Ureter (tissue), 1 donor: Measurements from ENCODE around the gene PRKCA. TPM values are rescaled to one million over a fixed set of nuclear protein-coding genes. Genes with fewer than 3 reads are reported as not detected.
"Not testable (repeated sequence)": the region's sequence is repeated elsewhere in the genome, so short reads cannot be mapped to it uniquely, and the experiment has no call there.

Experiments used
- DNase-seq: peaks from one replicate; pipeline ENCODE4 v3.0.0-alpha.2; 2020; ENCODE audit warnings: low spot score
- total RNA-seq: library from RNA; stranded (reverse); gene quantifications from one replicate; pipeline ENCODE4 v1.2.4, GENCODE V29; 2023
- donor health status: DM: yes; HTN: yes; CAD: no.

Gene PRKCA
- total RNA-seq = 58.1 TPM

DNA sequence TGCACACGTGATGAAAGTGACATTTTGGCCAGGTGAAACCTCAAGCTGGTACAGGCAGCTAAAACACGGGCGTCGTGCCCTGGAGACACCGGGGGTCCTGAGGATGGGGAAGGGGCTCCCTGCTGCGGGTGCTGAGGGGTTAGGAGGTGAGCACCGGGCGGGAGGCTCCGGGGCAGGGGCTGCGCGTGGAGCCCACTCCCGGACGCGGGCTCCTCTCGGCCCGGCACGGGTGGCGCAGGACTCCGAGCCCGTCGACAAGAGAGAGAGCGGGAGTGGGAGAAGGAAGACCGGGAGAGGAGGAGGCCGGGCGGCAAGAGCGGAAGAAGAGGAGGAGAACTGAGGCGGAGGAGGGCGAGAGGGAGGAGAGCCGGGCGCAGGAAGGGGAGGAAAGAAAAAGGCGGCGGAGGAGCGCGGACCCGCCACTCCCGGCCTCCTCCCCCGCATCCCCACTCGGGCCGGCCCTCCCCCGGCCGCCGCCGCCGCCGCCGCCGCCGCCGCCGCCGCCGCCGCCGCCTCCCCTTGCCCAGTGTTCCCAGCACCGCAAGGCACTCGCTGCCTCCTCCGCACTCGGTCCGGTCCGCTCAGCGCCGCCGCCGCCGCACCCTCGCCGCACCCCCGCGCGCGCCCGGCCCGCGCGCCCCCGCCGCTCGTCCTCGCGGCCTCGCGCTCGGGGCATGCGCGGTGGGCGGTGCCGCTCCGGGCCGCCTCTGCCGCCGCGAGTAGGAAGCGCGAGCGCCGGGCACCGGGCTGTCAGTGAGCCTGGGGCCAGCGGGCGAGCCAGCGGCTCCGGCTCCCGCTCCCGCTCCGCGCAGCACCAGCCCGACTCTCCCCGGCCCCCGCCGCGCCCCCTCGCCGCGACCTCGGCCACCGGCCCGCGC, at the start of gene PRKCA:
Gene PRKCA (plus strand): TSS at position 750 of the 878 bp plus-strand sequence.
- peak; percentile 67 for DNase-seq

DNA sequence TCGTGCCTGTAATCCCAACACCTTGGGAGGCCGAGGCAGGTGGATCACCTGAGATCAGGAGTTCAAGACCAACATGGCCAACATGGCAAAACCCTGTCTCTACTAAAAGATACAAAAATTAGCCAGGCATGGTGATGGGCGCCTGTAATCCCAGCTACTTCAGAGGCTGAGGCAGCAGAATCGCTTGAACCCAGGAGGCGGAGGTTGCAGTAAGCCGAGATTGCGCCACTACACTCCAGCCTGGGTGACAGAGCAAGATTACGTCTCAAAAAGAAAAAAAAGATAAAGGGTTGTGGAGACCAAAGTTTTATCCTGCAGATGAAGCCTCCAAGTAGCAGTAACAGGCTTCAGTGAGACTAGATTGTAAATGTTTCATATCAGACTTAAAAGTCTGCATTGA, 49.0 kb upstream of the PRKCA start:
- DNase-seq = not testable (repeated sequence)

DNA sequence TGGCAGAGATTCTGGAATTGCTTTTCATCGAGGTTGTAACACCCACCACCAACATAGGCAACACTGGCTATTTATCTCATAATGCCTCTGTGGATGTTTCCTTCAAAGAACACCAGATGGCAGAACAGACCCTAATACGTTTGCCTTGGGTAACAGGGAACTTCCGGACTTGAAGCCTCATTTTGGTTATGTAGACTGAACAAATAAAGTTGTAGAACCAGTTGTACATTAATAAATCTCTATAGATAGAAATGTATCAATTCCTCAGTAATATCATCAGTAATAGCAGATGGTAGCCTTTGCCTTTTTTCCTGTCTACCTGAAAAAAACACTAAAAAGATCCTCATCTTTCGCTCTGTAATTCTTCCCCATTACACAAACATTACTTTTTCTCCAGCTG, 47.3 kb upstream of the PRKCA start:
- DNase-seq = peak; percentile 52

DNA sequence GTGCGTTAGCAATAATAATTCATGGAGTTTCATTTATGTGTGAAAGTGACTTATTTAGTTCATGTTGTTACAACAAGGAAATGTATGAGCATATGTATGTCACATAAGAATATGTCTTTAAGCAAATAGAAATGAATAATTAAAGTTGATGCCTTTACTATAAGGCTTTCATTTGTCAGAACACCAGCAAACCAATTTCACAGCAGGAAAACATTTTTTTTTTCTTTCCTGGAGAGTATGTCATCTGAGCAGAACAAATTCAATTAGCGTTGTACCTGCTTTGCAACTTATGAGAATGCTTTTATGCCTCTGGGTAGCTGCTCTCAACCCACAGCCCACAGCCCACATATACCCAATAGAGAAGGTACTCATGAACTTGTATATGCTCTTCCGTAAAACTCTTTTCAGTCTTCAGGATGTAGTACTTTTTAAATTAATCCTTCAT, 46.9 kb upstream of the PRKCA start:
- DNase-seq = no peak

DNA sequence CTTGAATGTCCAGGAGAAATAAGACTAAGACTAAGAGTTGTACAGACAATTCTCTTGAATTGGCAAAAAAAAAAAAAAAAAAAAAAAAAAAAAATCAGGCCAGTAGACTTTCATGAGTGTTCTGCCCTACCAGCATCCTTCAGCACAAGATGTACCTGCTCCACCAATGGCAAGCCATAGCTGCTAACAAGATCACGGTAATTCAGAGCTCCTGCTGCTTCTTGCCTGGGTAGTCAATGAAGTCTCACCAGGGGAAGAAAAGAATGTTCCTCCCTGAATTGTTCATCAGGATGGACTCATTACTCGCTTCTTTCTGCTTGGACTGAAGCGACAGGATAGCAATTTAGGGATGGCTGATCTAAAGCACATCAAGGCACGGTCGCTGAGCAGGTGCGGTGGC, 42.1 kb upstream of the PRKCA start:
- no peak for DNase-seq

DNA sequence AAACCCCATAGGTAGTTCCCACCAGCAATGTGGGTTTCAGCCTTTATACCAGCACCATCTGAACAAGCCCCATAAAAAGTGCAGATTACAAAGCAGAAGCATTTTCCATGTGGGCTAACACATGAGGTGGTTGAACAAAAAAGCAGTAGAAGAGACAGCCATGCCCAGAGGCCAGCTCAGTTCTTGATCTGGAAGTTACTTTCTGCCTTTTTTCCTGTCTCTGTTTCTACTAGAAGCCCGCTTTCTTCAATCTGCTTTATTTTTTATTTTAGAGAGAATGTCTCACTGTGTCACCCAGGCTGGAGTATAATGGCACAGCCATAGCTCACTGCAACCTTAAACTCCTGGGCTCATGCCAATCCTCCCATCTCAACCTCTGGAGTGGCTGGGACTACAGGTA, 41.7 kb upstream of the PRKCA start:
- no peak for DNase-seq

DNA sequence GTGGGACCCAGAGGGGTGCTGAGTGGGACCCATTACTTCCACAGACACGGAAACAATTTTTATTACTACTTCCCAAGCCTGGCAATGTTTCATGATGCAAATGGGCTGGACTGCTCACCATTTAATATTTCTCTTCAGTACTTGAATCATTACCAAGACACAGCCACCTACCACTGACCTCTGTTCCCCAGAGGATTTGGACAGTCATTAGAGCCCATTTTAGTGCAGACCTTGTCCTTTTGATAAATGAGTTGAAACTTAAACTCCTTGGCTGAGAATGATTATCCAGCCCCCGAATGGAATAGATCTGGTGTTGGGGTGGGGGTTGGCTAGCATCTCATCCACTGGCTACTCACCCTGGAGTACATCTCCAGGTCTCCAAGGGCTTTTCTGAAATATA, 39.6 kb upstream of the PRKCA start:
- no peak for DNase-seq

DNA sequence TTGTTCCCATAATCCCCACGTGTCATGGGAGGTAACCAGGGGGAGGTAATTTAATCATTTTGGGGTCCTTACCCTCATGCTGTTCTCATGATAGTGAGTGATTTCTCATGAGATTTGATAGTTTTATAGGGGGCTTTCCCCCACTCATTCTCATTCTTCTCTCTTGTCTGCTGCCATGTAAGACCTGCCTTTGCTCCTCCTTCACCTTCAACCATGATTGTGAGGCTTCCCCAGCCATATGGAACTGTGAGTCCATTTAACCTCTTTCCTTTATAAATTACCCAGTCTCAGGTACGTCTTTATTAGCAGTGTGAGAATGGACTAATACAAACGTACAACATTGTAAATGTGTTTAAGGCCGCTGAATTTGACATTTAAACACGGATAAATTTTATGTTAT, 37.7 kb upstream of the PRKCA start:
- DNase-seq = no peak

DNA sequence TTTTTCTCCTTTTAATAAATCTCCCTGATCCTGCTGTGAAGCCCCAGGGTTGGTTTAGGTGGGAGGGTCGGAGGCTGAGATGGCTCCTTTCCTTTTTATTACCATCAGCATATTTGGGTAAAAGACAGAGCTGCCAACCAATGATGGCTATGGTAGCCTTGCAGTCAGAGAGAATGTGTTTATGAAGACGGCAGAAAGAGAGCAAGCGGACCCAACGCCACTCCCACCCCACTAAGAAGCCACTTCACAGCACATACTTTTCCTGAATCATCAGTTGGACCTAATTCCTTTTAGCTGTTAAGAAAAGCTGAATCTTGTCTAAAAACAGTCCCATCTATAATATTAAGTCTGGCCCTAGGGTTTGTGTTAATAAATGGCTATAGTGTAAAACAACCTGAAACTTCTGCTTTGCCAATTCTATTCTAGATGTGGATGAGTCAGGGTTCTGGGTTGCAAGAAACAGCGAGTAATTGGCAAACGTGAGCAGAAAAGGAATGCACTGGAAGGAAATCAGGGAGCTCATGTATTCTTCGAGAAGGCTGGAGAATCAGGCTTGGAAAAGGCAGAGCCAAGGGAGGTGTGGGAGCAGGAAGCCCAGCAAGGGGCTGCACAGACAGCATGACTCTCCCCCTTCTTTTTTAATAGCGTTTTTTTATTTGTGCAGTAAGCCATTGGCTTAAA, 34.0 kb upstream of the PRKCA start:
- DNase-seq = no peak

DNA sequence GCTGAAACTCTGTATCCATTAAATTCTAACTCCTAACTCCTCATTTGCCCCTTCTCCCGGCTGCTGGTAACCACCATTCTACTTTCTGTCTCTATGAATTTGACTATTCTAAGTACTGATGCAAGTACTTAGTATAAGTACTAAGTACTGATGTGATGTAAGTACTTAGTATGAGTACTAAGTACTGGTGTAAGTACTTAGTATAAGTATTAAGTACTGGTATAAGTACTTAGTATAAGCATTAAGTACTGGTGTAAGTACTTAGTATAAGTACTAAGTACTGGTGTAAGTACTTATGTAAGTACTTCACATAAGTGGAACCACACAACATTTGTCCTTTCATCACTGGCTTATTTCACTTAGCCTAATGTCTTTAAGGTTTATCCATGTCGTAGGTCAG, 32.3 kb upstream of the PRKCA start:
- no peak for DNase-seq

DNA sequence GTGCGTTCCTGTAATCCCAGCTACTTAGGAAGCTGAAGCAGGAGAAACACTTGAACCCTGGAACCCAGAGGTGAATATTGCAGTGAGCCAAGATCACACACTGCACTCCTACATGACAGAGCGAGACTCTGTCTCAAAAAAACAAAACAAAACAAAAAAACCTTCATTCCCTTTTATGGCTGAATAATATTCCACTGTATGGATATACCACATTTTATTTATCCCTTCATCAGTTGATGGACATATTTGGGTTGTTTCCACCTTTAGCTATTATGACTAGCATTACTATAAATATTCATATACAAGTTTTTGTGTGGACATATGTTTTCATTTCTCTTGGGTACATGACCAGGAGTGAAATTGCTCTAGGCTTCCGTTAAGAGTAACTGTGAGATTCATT, 30.9 kb upstream of the PRKCA start:
- DNase-seq = no peak

DNA sequence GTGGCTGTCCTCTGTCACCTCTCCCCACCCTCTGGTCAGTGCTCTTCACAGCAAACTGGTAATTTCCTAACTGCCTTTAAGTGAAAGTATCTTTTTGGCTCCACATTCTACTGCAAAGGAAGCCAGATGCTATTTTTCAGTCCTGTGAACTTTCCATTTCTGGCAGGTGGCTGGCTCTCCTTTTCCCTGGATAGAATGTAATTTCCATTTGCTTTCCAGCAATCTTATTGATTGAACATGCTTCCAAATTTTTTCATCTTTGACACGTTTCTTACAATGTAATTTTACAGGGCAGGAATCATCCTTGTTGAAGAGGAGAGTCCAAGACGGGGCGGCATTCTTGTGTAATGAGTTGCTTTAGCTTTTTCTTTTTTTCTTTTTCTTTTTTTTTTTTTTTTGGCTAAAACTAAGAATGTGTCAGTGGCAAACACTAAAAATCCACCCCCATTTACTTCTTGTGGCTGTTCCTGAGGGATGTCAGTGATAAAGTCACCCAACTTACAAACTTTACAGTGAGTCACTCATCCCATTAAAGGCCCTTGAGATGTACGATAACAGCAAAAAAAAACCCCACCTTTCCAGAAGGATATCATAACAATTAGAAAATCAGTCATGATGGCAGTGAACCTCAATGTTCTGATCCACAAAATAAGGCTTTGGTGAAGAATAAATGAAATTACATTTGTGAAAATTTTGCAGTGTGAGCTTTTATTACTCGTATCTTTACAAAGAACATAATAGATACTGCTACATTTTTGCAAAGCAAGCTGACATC, 29.4 kb upstream of the PRKCA start:
- no peak for DNase-seq

DNA sequence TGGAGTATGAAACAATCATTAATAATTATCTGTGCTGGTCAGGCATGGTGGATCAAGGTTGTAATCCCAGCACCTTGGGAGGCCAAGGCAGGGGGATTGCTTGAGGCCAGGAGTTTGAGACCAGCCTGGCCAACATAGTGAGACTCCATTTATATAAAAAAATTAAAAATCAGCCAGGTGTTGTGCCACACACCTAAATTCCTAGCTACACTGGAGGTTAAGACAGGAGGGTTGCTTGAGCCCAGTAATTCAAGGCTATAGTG, 28.9 kb upstream of the PRKCA start:
- no peak for DNase-seq

DNA sequence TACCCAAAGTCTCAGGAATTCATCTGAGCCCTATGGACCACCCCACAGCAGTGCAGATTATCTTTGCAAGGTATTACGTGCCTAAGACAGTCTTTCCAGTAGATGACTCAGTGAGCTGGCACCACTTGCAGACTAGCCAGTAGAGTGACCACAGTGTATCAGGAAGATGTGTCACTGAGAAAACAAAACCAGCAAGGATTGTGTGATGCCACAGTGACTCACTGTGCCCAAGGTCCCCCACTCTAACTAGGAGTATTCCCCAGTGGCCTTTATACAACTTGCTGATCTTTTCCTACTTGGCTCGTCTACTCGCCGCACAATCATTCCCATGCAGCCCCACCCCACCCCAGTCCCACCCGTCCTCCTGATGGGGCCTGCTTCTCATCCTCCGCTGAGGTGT, 26.8 kb upstream of the PRKCA start:
- DNase-seq = peak; percentile 53

DNA sequence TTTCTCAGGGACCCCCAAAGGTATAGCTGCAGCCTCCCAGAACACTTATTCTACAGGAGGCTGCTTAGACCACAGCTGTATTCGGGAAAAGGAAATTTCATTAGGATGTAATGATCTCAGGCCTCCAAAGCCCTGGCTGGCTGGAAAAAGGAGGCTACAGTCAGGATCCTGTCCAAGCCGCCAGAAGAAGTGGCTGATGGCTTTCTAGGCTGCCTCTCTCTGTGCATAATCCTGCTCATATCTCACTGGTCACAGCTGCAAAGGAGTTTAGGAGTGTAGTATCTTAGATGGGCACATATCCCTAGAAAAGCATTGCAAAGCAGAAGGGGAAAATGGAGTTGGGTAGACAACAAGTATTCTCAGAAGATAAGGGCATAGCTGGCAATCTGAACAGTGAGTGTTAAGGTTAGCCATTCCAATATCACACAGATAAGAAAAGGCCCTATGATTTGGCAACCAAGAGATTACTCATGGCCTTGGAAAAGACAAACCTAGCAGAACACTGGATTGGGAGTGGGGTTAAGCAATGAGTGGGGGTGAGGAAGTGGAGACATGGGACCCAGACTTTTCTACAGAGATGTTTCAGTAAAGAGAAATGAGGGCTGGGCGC, 26.0 kb upstream of the PRKCA start:
- DNase-seq = no peak

DNA sequence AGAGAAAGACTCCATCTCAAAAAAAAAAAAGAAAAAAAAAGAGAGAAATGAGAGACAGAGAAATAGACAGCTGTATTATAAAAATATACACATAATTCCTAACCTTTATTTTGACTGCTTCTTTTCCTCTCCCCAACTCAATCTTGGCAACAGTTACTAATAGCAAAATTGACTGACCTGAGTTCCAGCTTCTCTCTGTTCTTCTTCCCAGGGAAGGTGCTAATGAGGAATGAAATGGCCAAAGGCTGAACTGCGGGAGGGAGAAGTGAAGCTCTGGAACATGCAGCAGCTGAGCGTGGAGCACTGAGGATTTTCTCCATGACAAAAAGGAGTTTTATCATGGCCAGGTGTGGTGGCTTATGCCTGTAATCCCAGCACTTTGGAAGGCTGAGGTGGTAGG, 25.2 kb upstream of the PRKCA start:
- DNase-seq = no peak

DNA sequence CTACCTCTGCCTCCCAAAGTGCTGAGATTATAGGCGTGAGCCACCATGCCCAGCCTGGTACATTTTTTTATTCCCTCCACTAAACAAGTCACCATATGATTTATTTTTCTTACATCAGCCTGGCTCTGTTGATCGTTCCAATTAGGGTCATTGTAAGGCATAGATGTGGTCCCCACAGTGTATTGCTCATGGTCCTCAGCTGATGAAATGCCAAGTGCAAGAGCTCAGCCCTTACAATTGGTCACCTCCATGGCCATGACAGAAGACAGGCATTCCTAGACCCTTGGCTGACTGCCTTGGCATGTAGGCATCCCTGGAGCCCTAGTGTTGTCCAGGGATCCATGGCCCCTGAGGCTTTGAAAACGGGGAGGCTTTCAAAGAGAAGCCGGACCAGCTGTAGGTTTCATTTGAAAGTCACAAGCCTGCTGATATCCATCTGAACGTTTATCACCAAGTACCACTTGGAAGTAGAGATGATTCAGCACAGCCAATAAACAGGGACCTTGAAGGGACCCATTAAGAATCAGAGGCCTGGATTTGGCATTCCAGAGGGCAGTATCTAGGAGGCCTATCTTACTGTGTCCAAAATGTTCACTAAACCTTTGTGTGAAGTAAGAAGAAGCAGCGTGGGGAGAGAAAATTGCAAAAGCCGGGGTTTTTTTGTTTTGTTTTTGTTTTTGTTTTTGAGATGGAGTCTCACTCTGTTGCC, 20.6 kb upstream of the PRKCA start:
- DNase-seq = no peak

DNA sequence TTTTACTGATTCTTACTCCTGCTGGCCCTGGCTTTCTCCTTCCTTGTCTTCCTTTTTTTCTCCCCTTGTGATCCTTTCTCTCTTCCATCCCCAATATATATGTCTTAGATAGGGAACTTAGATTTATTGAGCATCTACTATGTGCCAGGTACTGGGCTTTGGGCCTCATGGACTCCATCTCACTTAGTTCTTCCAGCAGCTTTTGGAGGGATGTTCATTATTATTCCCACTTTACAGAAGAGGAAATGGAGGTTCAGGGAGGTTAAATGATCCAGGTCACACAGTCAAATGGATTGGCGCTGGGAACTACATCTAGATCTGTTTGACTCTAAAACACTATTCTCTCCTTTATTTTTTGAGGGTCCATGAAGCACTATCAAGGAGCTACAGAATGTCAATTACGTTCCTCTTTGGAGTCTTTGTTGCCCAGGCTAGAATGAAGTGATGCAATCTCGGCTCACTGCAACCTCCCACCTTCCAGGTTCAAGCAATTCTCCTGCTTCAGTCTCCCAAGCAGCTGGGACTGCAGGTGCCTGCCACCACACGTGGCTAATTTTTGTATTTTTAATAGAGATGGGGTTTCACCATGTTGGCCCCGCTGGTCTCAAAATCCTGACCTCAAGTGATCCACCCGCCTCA, 19.0 kb upstream of the PRKCA start:
- no peak for DNase-seq

DNA sequence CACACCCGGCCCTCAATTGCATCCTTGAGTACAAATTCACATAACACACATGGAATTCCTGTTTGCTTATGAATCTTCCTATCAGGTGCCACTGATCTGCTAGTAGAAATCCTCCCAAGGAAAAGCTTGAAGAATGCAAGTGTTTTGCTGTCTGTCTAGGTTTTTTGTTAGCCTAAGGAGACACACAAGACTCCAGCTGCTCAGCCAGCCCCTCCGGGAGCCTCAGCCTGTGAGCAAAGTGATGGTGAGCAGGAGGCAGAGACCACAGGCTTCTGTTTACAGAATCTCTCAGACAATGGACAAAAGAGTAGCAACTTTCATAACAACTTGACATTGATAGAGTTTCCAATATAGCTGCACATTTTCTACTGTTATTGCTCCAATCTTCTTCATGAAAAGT, 18.4 kb upstream of the PRKCA start:
- DNase-seq = no peak

DNA sequence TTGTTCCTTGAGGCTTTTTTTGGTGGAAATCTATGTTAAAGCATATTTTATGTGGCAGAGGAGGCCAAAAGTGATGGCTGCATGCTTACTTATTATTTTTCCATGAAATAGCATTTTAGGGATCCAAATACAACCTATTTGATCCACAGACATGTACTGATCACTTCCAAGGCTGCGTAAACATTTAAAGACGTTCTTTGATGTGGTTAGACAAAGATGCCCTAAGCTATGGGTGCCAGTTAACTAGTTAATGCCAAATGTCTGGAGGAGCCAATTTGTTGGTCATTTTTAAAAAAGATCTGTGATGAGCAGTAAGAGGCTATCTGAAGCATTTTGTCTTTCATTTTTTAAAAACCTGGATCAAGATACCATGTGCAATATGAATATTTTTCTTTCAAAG, 17.3 kb upstream of the PRKCA start:
- no peak for DNase-seq

DNA sequence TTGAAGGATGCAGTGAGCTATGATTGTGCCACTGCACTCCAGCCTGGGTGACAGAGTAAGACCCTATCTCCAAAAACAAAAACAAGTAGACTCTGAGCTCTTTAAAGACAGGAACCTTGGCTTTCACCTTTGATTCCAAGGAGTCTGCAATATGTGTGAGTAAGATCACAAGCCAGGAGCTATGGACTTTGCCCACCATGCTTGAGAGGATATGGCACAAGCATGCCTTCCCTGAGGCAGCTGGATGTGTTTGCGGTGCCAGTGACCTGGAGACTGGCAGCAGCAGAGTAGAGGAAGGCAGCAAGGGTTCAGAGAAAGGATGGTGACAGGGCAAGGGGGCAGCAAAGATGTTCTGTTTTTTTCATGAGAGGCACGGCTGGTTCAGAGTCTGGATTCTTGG, 14.5 kb upstream of the PRKCA start:
- no peak for DNase-seq
